Activated T-helper 9 cell treated with anti-CD3 and anti-CD28 coated beads, Interleukin-2, amount 50 U/mL, for 16 hours (primary cell): ENCODE measurements around the gene FARP2.
"Not testable (repeated sequence)": the region's sequence is repeated elsewhere in the genome, so short reads cannot be mapped to it uniquely, and the experiment has no call there.

Source experiments
- DNase-seq: peaks from one replicate; pipeline ENCODE4 v3.0.0-alpha.2; 2020; ENCODE audit warnings: low read depth

FARP2 gene

GRCh38 chr2:241399941-241400922 is 44.1 kb downstream of the FARP2 start:
- no peak for DNase-seq

DNA sequence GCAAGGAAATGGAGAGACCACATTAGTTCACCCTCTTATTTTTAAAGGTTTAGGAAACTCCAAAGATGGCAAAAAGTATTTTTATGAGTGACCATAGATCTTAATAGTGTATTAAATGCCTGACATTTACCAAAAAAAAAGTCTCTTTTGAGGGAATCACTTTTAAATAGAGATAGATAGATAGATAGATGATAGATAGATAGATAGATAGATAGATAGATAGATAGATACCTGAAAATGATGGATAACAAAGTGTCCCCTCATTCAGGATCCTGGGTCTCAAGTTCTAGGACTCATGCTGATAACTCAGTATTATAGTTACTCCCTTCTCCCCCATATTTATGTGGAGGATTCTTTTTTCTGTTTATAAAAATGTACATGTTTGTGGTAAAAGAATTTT is 52.8 kb downstream of the FARP2 start:
- no peak for DNase-seq

DNA sequence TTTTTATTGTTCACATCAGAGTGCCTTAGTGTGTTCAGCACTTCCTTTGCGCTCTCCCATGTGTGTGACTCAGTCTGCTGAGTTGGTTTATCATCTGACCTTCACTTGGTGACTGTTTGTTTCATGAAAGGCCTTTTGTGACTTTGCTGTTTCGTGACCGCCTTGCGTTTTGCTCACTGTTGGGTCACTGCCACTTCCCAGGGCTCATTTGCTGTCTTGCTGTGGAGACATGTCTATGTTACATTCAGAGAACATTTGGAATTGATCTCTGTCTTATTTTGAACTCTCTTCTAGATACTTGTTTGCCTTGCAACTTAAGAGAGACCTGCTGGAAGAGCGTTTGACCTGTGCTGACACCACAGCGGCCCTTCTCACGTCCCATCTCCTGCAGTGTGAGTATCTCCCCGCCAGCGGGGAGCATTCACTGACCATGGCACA is 54.7 kb downstream of the FARP2 start:
- no peak for DNase-seq

GRCh38 chr2:241412144-241412543 is 56.1 kb downstream of the FARP2 start:
- DNase-seq: no peak

DNA sequence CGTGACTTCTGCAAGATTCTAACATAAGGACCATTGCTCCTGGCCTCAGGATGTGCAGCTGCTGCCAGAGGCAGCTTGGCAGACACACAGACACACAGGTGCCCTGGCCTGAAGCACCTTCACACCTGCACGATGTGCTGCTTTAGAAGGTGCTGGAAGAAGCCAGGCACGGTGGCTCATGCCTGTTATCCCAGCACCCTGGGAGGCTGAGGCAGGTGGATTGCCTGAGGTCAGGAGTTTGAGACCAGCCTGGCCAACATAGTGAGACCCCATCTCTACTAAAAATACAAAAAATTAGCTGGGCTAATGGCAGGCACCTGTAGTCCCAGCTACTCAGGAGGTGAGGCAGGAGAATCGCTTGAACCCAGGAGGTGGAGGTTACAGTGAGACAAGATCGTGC is 57.4 kb downstream of the FARP2 start:
- DNase-seq: not testable (repeated sequence)

DNA sequence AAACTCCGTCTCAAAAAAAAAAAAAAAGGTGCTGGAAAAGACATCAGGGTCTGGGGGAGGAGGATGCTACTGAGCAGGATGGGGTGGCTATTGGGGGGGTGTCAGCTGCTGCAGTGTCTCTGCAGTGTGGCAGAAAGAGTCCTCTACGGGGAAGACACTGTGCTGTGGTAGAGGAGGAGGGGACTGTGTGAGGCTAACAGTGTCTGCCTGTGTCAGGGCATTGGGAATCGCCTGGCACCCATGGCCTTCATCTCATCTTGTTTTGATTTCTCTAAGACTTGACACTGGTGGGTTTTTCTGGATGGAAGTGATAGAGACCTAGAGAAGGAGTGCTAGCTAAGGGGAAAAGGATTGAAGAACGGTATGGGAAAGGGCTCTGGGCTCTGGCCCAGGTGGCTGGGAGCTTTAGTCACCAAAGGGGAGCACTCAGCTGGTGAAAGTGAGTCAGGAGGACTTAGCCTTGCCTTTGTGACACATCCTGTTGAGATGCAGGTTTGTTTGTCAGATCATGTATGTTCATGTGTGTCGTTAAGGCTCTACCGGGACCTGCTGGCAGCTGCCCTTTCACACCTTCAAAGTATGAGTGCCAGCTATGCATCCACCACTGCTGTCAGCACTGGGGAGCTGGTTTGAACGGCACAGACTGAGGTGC is 58.0 kb downstream of the FARP2 start:
- DNase-seq: no peak

DNA sequence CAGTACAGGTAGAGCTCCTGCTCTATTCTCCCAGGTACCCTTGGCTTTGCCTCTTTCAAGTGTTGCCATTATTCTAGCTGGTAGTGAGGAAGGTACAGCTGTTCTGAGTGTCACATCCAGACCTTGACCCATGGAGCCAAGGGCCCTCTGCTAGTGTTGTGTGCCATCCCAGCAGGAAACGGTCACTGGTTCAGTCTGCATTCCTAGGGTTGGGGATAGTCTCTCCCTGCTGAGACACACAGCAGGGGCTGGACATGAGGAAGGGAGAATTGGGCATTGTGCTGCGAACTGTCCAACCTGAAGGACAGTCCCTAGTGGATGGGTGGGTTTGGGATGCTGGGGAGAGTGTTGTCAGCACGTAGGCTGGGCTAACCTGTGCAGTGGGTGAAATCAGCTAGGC is 59.1 kb downstream of the FARP2 start:
- no peak for DNase-seq

GRCh38 chr2:241417626-241418025 is 61.5 kb downstream of the FARP2 start:
- DNase-seq: no peak

GRCh38 chr2:241421330-241421729 is 65.2 kb downstream of the FARP2 start:
- DNase-seq: no peak

DNA sequence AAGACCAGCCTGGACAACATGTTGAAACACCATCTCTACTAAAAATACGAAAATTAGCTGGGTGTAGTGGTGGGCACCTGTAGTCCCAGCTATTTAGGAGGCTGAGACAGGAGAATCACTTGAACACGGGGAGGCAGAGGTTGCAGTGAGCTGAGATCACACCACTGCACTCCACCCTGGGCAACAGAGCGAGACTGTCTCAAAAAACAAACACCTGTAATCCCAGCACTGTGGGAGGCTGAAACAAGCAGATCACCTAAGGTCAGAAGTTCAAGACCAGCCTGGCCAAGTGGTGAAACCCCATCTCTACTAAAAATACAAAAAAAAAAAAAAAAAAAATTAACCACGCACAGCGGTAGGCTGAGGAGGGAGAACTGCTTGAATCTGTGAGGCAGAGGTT is 65.9 kb downstream of the FARP2 start:
- not testable (repeated sequence) for DNase-seq

DNA sequence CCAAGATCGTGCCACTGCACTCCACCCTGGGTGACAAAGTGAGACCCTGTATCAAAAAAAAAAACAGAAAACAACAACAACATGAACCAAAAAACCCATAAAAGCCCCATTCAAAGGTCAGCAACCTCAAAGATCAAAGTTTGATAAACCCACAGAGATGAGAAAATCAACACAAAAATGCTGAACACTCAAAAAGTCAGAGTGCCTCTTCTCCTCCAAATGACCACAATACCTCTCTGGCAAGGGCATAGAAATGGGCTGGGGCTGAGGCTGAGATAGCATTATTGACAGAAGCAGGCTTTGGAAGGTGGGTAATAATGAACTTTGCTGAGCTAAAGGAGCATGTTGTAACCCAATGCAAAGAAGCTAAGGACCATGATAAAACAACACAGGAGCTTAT is 66.3 kb downstream of the FARP2 start:
- DNase-seq: no peak

DNA sequence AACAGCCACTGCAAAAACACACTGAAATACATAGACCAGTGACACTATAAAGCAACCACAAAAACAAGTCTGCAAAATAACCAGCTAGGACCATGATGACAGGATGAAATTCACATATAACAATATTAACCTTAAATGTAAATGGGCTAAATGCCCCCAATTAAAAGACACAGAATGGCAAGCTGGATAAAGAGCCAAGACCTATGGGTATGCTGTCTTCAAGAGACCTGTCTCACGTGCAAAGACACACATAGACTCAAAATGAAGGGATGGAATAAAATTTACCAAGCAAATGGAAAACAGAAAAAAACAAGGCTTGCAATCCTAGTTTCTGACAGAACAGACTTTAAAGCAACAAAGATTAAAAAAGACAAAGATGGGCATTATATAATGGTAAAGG is 67.4 kb downstream of the FARP2 start:
- DNase-seq: not testable (repeated sequence)

DNA sequence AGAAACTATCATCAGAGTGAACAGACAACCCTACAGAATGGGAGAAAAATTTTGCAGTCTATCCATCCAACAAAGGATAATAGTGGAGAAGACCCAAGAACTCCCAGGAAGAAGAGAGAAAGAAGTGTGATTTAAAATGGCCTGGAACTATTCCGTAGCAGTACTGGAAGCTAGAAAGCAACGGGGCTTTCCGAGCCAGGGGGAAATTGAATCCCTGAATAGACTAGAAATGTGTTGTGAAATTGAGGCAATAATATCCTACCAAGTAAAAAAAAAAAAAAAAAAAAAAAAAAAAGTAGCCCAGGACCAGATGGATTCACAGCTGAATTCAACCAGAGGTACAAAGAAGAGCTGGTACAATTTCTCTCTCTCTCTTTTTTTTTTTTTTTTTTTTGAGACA is 69.3 kb downstream of the FARP2 start:
- no peak for DNase-seq

DNA sequence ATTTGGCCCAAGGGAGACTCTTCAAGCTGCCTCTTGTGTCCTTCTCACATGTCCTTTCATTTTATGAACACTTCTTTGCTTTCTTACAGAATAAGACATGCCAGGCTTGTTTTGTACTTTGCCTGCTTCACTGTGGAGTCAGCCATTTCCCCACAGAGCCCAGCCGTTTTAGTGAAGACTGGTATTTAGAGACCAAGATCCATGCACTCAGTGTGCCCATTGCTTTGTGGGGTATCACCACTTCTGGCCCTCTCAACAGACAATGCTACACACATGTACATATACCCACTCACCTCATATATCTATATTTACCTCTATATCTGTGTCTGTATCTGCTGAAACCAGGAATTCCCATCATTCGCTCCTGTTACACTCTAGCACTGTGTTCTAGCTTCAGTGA is 74.1 kb downstream of the FARP2 start:
- DNase-seq: no peak

DNA sequence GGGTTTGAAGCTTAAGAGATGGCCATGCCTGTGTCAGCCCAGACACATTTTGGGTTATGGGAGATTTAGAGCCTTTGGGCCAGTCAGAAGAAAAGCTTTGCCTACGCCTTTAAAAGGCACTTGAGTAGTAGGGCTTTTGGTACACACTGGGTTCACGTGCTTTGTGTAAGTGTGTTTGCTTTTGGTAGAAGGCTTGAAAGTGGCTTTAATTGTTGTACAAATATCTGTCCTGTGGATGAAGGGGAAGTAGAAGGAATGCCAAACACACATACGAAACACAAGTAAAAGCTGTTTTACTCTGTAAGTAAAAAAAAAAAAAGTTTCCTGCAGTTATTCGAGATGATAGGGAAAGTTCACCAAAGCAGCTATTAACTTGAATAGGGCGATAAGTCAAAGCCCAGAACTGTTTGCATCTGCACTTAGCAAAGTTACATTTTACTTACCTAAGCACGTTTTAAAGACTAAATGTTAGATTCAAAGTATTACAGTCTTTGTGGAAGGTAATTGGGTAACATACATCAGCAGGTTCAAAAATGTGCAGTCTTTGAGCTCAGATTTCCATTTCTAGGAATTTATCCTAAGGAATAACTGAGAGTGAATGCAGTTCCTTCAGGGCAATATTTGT is 76.9 kb downstream of the FARP2 start:
- no peak for DNase-seq

GRCh38 chr2:241437179-241437578 is 81.1 kb downstream of the FARP2 start:
- no peak for DNase-seq

GRCh38 chr2:241441492-241441891 is 85.4 kb downstream of the FARP2 start:
- no peak for DNase-seq

DNA sequence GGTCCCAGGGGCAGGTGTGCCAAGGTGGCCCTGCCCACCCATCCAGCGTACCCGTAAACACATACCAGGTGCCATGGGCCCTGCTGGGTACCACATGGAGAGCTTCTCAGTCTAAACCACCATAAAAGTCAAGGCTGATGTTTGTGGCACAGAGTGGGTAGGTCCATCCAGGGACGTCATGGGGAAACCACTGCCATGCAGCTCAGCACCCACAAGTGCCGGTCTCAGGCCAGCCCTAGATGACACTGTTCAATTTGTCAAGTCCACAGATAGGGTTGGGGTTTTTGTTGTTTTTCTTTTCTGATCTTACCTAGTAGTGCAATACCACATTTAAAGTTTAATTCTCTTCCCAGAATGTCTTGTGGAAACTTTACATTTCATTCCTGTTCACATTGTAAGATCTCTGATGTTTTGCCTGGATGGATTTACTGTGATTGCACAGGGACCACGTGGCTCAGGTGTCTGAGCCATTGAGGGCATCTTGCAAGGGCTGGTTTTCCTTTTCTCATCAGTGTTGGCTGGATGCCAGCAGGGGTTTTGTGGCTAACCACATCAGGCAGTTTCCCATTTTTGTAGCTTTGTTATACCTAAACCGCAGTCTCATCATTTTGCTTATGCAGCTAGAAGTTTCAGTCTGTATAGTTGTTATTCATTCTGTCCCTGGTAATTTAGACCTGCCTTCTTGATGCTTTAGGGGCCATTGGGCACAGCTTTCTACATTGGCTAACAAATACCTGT is 87.6 kb downstream of the FARP2 start:
- DNase-seq: peak; percentile 82

GRCh38 chr2:241445426-241445825 is 89.3 kb downstream of the FARP2 start:
- DNase-seq: no peak

DNA sequence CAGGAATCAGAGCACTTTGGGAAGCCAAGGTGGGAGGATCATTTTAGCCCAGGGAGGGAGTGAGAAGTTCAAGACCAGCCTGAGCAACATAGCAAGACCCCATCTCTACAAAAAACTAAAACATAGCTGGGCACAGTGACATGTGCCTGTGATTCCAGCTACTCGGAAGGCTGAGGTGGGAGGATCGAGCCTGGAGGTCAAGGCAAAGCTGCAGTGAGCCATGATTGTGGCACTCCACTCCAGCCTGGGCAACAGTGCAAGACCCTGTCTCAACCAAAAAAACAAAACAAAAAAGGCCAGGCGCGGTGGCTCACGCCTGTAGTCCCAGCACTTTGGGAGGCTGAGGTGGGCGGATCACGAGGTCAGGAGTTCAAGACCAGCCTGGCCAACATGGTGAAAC is 94.0 kb downstream of the FARP2 start:
- not testable (repeated sequence) for DNase-seq

GRCh38 chr2:241451840-241452506 is 95.9 kb downstream of the FARP2 start:
- DNase-seq: no peak

DNA sequence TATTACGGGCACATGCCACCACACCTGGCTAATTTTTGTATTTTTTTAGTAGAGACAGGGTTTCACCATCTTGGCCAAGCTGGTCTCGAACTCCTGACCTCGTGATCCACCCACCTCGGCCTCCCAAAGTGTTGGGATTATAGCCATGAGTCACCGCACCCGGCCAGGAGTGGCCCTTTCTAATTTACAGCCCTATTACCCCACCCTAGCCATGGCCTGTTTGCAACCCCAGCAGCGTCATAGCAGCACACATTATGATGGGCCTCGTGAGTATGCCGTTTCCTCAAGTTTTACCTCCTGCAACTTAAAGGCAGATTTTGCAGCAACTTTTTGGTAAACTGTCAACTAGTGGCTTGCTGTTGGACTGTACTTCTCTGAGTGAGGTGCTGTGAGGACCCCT is 97.8 kb downstream of the FARP2 start:
- not testable (repeated sequence) for DNase-seq
